Kidney epithelial cell (primary cell): ENCODE measurements around the gene PLSCR2. TPM values are rescaled to one million over a fixed set of nuclear protein-coding genes. Genes with fewer than 3 reads are reported as not detected.
"Not testable (repeated sequence)": the region's sequence is repeated elsewhere in the genome, so short reads cannot be mapped to it uniquely, and the experiment has no call there.

Source experiments
- DNase-seq: peaks from one replicate; pipeline ENCODE4 v3.0.0-alpha.2; 2010; ENCODE audit warnings: low read depth
- H3K27me3 ChIP-seq: 2 replicates; pipeline ENCODE4 v1.6.0; 2011; ENCODE audit warnings: low read length; ENCODE audit not compliant: control insufficient read depth, insufficient read depth
- H3K36me3 ChIP-seq: 2 replicates; pipeline ENCODE4 v1.5.1; 2011; ENCODE audit warnings: low read length; ENCODE audit not compliant: control insufficient read depth, insufficient read depth
- H3K4me3 ChIP-seq: 2 replicates; pipeline ENCODE4 v1.5.1; 2011; ENCODE audit warnings: low read depth, mild to moderate bottlenecking, control low read depth, low read length
- CTCF ChIP-seq: IDR thresholded peaks from 2 replicates; pipeline ENCODE4 v1.5.1; 2011; ENCODE audit warnings: mild to moderate bottlenecking, moderate library complexity, low read length, control low read depth, inconsistent platforms; ENCODE audit not compliant: insufficient read depth, poor library complexity, severe bottlenecking
- total RNA-seq: library from RNA; depleted of rRNA; stranded (reverse); fragments of >200 nt; gene quantifications from 2 replicates; pipeline ENCODE4 v1.2.3, GENCODE V29; 2015

The PLSCR2 gene
- total RNA-seq, 1 donor from 2014 or later: not detected

GRCh38 chr3:146493761-146494160, 24.4 kb upstream of the PLSCR2 start:
- TF ChIP-seq CTCF: no peak
- no peak for DNase-seq
- H3K36me3 ChIP-seq: no peaks in the 10 kb centered on the region
- H3K4me3 ChIP-seq: no peak overlapping the region
- H3K27me3 ChIP-seq: no peaks in the 10 kb centered on the region

- H3K27me3 ChIP-seq: no peaks in the 10 kb centered on the region
- no peak for TF ChIP-seq CTCF
- no peak for DNase-seq
These were observed 23.9 kb upstream of the PLSCR2 start for GRCh38 chr3:146493221-146493620.

GRCh38 chr3:146491303-146491702, 21.9 kb upstream of the PLSCR2 start:
- no peaks in the 10 kb centered on the region for H3K27me3 ChIP-seq
- no peak for TF ChIP-seq CTCF
- H3K4me3 ChIP-seq: no peak overlapping the region
- no peak for DNase-seq
- no peaks in the 10 kb centered on the region for H3K36me3 ChIP-seq

More at GRCh38 chr3:146493221-146493620, 23.9 kb upstream of the PLSCR2 start:
- H3K4me3 ChIP-seq: no peak overlapping the region
- H3K36me3 ChIP-seq: no peaks in the 10 kb centered on the region

- Histone ChIP-seq H3K4me3 (no peak overlapping the region), H3K36me3 (no peaks in the 10 kb centered on the region), H3K27me3 (no peaks in the 10 kb centered on the region)
- DNase-seq: no peak
- no peak for TF ChIP-seq CTCF
These were observed 15.9 kb upstream of the PLSCR2 start for GRCh38 chr3:146485297-146485696.

- DNase-seq: no peak
- H3K4me3 ChIP-seq: no peak overlapping the region
- H3K27me3 ChIP-seq: no peaks in the 10 kb centered on the region
- no peaks in the 10 kb centered on the region for H3K36me3 ChIP-seq
- TF ChIP-seq CTCF: no peak
These were observed 6.9 kb upstream of the PLSCR2 start for GRCh38 chr3:146476094-146476740.

GRCh38 chr3:146474976-146475375, 5.6 kb upstream of the PLSCR2 start:
- not testable (repeated sequence) for H3K4me3 ChIP-seq, H3K36me3 ChIP-seq, H3K27me3 ChIP-seq, DNase-seq
